ENCODE measurements around the gene ZNF805. TPM values are rescaled to one million over a fixed set of nuclear protein-coding genes. Genes with fewer than 3 reads are reported as not detected.

Gene ZNF805
- total RNA-seq, 1 experiment from 2014 or later, result 14.1 TPM

DNA sequence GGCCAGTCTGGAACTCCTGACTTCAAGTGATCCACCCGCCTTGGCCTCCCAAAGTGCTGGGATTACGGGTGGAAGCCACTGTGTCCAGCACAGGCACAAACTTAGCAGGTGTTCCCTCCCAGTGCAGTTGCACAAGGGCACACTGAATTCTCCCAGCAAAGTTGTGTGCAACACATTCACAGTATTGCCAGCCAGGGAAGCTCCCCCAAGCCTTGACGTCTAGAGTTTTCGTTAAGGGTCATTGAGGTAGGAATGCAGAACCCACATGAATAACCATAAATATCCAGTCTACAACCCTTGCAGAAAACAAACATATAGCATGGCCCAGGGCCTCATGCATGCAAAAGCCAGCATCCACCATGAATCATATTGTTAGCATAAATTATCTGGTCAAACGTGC is 12.9 kb upstream of the ZNF805 start:
- intact Hi-C loops (cut with micrococcal nuclease; ENCODE audit: unreplicated experiment), result no loop called here
- Mint-ChIP-seq H3K27me3 (ENCODE audit: unreplicated experiment) (no peaks in the 10 kb centered on the region), H3K4me1 (ENCODE audit: low read depth, unreplicated experiment) (no peaks in the 10 kb centered on the region), H3K4me3 (ENCODE audit: low read depth, unreplicated experiment) (no peak overlapping the region), H3K27ac (ENCODE audit: unreplicated experiment) (no peak overlapping the region), H3K9me3 (ENCODE audit: low read depth, unreplicated experiment) (peaks cover 25% of the 10 kb centered on the region), H3K36me3 (ENCODE audit: insufficient read depth, unreplicated experiment) (peaks cover 6% of the 10 kb centered on the region)
- BruUV-seq (replicated peaks), result no TSS peak
- TF ChIP-seq, protein P1, sequence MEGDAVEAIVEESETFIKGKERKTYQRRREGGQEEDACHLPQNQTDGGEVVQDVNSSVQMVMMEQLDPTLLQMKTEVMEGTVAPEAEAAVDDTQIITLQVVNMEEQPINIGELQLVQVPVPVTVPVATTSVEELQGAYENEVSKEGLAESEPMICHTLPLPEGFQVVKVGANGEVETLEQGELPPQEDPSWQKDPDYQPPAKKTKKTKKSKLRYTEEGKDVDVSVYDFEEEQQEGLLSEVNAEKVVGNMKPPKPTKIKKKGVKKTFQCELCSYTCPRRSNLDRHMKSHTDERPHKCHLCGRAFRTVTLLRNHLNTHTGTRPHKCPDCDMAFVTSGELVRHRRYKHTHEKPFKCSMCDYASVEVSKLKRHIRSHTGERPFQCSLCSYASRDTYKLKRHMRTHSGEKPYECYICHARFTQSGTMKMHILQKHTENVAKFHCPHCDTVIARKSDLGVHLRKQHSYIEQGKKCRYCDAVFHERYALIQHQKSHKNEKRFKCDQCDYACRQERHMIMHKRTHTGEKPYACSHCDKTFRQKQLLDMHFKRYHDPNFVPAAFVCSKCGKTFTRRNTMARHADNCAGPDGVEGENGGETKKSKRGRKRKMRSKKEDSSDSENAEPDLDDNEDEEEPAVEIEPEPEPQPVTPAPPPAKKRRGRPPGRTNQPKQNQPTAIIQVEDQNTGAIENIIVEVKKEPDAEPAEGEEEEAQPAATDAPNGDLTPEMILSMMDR (IDR thresholded peaks at IDR 0.05; ENCODE audit: unreplicated experiment), result no peak
- CTCF ChIA-PET, result interaction anchor here (0.8 kb wide), 1 partner anchor 528 kb away, joined by 3 read pairs; no protein-coding TSS in a partner anchor
- DNase-seq, result no peak

GRCh38 chr19:57231686-57232085 is 8.7 kb upstream of the ZNF805 start:
- Mint-ChIP-seq H3K36me3 (ENCODE audit: insufficient read depth, unreplicated experiment) (peaks cover 6% of the 10 kb centered on the region), H3K9me3 (ENCODE audit: low read depth, unreplicated experiment) (peaks cover 14% of the 10 kb centered on the region), H3K4me3 (ENCODE audit: low read depth, unreplicated experiment) (no peak overlapping the region), H3K27ac (ENCODE audit: unreplicated experiment) (no peak overlapping the region), H3K27me3 (ENCODE audit: unreplicated experiment) (no peaks in the 10 kb centered on the region), H3K4me1 (ENCODE audit: low read depth, unreplicated experiment) (no peaks in the 10 kb centered on the region)
- CTCF ChIA-PET, result interaction anchor here (0.6 kb wide), 1 partner anchor 33 kb away, joined by 5 read pairs; no protein-coding TSS in a partner anchor
- intact Hi-C loops (cut with micrococcal nuclease; ENCODE audit: unreplicated experiment), result no loop called here
- DNase-seq, result no peak
- TF ChIP-seq, protein P1 (IDR thresholded peaks at IDR 0.05; ENCODE audit: unreplicated experiment), result no peak
- no TSS peak for BruUV-seq (replicated peaks)

DNA sequence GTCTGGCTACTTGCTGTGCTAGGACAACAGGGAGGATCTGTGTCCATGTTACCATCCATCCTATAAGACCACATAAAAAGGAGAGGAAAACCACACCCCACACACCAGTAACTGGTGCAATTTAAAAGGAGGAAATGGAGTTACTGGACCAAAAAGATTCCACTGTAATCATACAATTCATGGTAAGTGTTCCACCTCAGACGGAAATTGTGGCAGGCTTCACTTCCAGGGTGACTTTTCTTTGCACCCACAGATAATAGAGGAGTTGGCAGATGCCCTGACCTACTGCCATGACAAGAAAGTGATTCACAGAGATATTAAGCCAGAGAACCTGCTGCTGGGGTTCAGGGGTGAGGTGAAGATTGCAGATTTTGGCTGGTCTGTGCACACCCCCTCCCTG is 7.2 kb upstream of the ZNF805 start:
- DNase-seq, result no peak
- H3K4me1 Mint-ChIP-seq (ENCODE audit: low read depth, unreplicated experiment), result no peaks in the 10 kb centered on the region
- H3K36me3 Mint-ChIP-seq (ENCODE audit: insufficient read depth, unreplicated experiment), result peaks cover 6% of the 10 kb centered on the region
- peaks cover 10% of the 10 kb centered on the region for H3K9me3 Mint-ChIP-seq (ENCODE audit: low read depth, unreplicated experiment)
- H3K4me3 Mint-ChIP-seq (ENCODE audit: low read depth, unreplicated experiment), result no peak overlapping the region
- CTCF ChIA-PET, result no interaction called here
- intact Hi-C loops (cut with micrococcal nuclease; ENCODE audit: unreplicated experiment), result no loop called here
- TF ChIP-seq, protein P1 (IDR thresholded peaks at IDR 0.05; ENCODE audit: unreplicated experiment), result no peak
- no TSS peak for BruUV-seq (replicated peaks)
- H3K27me3 Mint-ChIP-seq (ENCODE audit: unreplicated experiment), result no peaks in the 10 kb centered on the region
- H3K27ac Mint-ChIP-seq (ENCODE audit: unreplicated experiment), result no peak overlapping the region

- H3K4me1 Mint-ChIP-seq (ENCODE audit: low read depth, unreplicated experiment), result peaks cover 8% of the 10 kb centered on the region
- intact Hi-C loops (cut with micrococcal nuclease; ENCODE audit: unreplicated experiment), result loop anchor here (2.0 kb wide), 1 partner anchor 41 kb away; the partner anchor contains the start of gene ZNF460
- TF ChIP-seq, protein P1 (IDR thresholded peaks at IDR 0.05; ENCODE audit: unreplicated experiment), result no peak
- CTCF ChIA-PET, result no interaction called here
- peak overlapping the region; percentile 56 for H3K27ac Mint-ChIP-seq (ENCODE audit: unreplicated experiment)
- peaks cover 34% of the 10 kb centered on the region for H3K36me3 Mint-ChIP-seq (ENCODE audit: insufficient read depth, unreplicated experiment)
- no peaks in the 10 kb centered on the region for H3K27me3 Mint-ChIP-seq (ENCODE audit: unreplicated experiment)
- H3K9me3 Mint-ChIP-seq (ENCODE audit: low read depth, unreplicated experiment), result peaks cover 7% of the 10 kb centered on the region
- no TSS peak for BruUV-seq (replicated peaks)
- no peak for DNase-seq
- peak overlapping the region; percentile 70 for H3K4me3 Mint-ChIP-seq (ENCODE audit: low read depth, unreplicated experiment)
Observed at GRCh38 chr19:57239982-57240310, 486 bp upstream of the ZNF805 start.

Measured in Calu3 (cell line).